HG02678 (cell line): Measurements from ENCODE around the gene GTF2F2.

Experiments
- ATAC-seq: cut with Tn5 transposase; IDR thresholded peaks from one replicate; pipeline ENCODE4 v1.9.1; 2021; ENCODE audit warnings: mild to moderate bottlenecking, moderate library complexity; ENCODE audit not compliant: unreplicated experiment

GTF2F2 gene

DNA sequence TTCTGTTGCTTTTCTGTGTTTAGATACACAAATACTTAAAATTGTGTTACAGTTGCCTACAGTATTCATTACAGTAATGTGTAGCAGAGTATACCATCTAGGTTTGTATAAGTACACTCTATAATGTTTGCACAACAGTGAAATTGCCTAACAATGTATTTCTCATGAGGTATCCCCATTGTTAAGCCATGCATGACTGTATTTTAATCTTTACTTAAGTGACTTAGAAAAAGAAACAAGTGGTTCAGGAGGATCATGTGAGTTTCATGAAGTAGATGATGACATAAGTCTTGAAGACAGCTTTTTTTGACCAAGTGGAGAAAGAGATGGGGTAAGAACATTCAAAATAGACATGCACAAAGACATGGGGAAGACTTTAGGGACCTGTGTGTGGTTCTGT lies 88.9 kb downstream of the GTF2F2 start:
- no peak for ATAC-seq

DNA sequence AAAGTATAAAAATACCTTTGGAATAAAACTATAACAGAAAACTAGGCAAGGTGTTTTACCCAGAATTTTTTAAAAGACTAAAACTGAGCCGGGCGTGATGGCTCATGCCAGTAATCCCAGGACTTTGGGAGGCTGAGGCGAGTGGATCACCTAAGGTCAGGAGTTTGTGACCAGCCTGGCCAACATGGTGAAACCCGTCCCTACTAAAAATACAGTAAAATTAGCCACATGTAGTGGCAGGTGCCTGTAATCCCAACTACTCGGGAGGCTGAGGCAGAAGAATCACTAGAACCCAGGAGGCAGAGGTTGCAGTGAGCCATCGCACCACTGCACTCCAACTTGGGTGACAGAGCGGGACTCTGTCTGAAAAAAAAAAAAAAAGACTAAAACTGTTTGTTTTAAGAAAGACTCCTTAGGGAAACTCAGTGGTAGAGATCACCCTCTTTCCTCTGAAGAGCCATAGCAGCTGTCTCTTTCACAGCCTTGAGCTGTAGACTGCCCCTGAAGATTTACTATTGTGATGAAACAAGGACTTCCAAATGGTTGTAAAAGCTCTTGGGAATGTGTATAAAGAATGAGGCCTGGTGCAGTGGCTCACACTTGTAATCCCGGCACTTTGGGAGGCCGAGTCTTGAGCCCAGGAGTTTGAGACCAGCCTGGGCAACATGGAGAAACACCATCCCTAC lies 95.2 kb downstream of the GTF2F2 start:
- no peak for ATAC-seq

GRCh38 chr13:45216193-45216592 lies 95.9 kb downstream of the GTF2F2 start:
- ATAC-seq = no peak

DNA sequence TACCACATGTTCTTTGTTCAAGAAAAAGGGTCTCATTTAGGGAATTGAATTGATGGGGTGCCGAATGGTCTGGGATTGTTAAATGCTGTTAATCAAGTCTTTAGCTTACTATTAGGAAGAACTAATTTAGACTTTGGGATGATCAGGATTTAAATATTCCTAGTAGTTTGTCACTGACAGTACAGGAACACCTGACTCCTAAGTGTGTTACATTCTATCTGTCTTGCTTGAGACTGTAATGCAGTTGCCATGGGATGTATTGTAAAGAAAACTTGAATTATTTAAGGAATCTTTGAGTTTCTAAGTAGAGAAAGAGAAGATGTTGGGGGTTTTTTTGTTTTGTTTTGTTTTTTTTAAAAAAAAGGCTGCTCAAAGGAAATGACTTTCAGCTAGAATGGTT lies 98.4 kb downstream of the GTF2F2 start:
- no peak for ATAC-seq

DNA sequence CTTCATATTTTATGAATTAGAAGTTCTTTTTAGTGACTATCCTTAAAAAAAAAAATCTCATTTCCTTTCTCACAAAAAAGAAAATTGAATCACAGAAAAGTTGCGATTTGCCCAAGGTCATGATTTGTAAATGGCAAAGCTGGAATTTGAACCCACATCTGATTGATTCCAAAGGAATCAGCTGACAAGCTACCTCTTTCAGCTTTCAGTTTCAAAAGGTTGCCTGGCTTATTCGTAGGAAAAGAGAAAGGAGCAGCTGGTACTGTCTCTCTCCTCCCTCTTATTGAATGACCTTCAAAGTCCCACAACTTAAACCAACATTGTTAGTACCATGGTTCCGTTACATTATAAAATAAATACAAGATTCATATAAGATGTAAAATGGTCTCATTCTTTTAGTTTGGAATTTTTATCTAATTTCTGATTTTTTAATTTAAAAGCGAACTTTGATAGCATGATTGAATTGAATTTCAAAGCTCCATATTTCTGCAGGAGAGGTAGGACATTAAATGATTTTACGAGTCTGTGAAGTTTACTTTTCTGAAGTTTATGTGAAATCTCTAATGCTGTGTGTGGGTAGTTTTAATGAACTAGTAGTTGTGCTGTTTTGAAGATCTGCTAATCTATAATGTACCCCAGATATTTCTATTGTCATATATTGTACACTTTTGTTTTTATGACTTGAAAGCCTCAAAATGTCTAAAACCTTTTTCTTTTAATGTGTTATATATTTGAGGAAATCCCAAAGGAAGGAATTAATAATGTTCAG lies 99.0 kb downstream of the GTF2F2 start:
- no peak for ATAC-seq

DNA sequence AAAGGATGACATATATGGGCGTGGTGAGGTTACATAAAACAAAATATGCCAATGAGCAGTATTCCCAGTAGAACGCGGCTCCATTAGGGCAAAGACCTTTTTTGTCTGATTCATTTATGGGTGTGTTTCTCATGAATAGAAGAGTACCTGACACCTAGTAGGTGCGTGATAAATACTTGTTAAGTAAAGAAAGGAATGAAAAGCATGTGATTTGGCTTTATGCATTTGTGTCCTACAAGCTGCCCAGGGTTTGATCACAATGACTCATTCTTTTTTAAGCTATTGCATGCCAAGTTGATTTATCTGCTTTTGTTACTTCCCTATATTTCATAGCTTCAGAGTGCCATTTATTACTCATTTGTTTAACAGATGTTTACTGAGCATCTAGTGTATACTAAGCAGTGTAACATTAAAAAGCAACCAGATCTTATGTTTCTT lies 99.6 kb downstream of the GTF2F2 start:
- ATAC-seq = no peak

DNA sequence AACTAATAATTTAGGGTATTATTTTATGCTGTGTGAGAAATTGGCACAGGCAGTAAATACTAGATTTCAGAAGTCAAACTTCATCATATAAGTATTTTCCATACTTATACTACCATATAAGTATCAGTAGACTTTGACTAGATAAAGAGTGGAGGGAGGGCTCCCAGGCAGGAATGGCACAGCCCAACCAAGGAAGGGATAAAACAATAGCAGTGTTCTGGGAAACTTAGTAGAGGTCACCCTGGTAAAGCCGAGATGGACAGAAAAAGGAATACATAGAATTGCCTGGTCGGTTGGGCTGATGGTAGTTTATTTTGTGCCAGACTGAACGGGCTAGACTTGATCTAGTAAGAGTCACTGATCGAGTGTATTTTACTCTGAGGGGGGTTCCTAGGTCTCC lies 100.1 kb downstream of the GTF2F2 start:
- no peak for ATAC-seq

- ATAC-seq = no peak
Measured at GRCh38 chr13:45222516-45222915, 102.2 kb downstream of the GTF2F2 start.

DNA sequence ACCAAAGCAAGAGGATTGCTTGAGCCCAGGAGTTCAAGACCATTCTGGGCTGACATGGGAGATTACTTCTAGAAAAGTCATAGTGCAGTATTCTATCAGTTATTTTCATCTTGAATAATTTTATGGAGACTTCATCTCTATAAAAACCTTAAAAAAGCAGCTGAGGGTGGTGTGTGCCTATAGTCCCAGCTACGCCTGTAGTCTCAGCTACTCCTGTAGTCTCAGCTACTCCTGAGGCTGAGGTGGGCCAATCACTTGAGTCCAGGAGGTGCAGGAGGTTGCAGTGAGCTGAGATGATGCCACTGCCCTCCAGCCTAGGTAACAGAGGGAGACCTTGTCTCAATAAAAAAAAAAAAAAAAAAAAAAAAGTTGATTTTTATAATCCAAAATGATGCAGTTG lies 102.6 kb downstream of the GTF2F2 start:
- no peak for ATAC-seq

GRCh38 chr13:45224176-45224575 lies 103.9 kb downstream of the GTF2F2 start:
- ATAC-seq = no peak

GRCh38 chr13:45225370-45225769 lies 105.1 kb downstream of the GTF2F2 start:
- no peak for ATAC-seq

- ATAC-seq = no peak
Measured at GRCh38 chr13:45226024-45226423, 105.7 kb downstream of the GTF2F2 start.

GRCh38 chr13:45228002-45228401 lies 107.7 kb downstream of the GTF2F2 start:
- ATAC-seq = no peak

DNA sequence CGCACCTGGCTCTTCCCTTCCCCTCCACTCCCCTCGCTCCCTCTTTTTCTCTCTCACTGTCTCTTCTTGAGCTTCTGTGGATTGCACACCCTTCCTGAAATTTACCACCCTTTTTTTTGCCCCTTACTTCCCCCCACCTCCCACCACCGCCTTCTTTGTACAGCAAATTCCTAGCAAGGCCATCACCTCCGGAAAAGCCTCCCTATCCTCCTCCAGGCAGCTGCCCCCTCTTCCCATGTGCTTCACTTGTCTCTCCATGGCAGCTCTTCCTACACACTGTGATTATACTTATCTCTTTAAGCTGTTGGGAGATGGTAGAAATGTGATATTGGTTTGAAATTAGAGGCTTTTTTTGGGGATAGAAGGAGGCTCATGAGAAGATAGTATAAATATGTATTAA lies 108.9 kb downstream of the GTF2F2 start:
- ATAC-seq = no peak

- no peak for ATAC-seq
Measured at GRCh38 chr13:45231305-45231704, 111.0 kb downstream of the GTF2F2 start.

- ATAC-seq = no peak
Measured at GRCh38 chr13:45231722-45232121, 111.4 kb downstream of the GTF2F2 start.

DNA sequence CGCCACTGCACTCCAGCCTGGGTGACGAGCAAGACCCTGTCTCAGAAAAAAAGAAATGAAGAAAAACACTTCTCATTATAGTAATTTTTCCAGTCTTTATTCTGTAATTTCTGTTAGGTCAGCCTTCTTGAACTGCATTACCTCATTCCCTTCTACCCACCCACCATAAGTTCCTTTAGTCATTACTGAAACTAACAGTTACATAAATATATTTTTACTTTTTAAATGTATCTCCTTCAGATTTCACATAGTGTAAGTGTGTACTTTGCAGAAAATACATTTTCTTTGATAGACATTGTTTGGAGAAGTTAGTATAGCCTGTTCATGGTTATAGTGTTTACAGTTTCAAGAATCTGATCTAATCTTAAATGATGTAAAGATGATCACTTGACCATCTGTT lies 112.3 kb downstream of the GTF2F2 start:
- no peak for ATAC-seq

GRCh38 chr13:45238945-45239795 lies 118.9 kb downstream of the GTF2F2 start:
- no peak for ATAC-seq

GRCh38 chr13:45240143-45240542 lies 119.8 kb downstream of the GTF2F2 start:
- no peak for ATAC-seq

DNA sequence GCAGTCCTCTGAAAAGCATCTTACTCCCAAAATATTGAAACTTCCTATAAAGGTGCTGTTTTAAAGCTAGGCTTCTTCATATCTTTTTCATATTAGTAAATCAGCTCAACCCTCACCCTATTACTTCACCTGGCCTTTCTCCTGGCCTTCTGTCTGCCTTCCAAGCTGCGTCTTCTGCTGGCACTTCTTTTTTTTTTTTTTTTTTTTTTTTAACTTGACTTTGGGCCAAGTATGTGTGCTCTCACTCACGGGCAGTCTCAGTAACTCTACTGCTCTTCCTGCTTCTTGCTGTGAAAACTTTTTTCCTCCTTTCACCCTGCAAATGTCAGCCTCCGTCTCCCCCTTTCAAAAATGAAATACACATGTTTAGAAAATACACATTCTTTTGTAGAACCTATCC lies 121.8 kb downstream of the GTF2F2 start:
- ATAC-seq = no peak

DNA sequence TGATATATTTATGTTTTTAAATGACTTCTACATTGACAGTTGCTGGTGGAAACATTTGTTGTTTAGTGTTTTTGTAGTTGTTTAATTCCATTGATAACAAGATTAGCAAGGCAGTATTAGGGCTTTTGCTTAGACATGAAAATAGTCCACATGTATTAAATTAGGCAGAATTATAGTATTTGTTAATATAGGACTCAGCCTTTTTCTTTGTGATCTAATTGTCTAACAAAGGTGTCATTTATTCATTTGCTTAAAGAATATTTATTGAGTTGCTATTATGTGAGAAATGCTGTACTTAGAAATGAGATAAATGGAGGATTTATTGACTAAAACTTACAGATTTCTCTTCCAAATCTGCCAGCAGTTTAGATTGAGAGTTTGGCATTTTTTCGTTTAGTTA lies 122.2 kb downstream of the GTF2F2 start:
- no peak for ATAC-seq

- no peak for ATAC-seq
Measured at GRCh38 chr13:45243077-45243476, 122.8 kb downstream of the GTF2F2 start.
